T-helper 2 cell treated with Interferon-gamma antibody and Interleukin-4, amounts not matched to agents 100 ng/mL and 5 ng/mL, for 36 hours (primary cell): Measurements from ENCODE around the gene DHRS11. TPM values are rescaled to one million over a fixed set of nuclear protein-coding genes. Genes with fewer than 3 reads are reported as not detected.

Experiments used
- intact Hi-C: fragments of 100-400 bp; cut with micrococcal nuclease; formaldehyde crosslinking; loops from one replicate; pipeline ENCODE4 v1.15.1; 2023
- total RNA-seq: library from RNA; stranded (reverse); gene quantifications from 2 replicates; pipeline ENCODE4 v1.2.3, GENCODE V29; 2022

The DHRS11 gene, protein sequence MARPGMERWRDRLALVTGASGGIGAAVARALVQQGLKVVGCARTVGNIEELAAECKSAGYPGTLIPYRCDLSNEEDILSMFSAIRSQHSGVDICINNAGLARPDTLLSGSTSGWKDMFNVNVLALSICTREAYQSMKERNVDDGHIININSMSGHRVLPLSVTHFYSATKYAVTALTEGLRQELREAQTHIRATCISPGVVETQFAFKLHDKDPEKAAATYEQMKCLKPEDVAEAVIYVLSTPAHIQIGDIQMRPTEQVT
- 3.4 and 5.5 TPM in 2 replicates for total RNA-seq

DNA sequence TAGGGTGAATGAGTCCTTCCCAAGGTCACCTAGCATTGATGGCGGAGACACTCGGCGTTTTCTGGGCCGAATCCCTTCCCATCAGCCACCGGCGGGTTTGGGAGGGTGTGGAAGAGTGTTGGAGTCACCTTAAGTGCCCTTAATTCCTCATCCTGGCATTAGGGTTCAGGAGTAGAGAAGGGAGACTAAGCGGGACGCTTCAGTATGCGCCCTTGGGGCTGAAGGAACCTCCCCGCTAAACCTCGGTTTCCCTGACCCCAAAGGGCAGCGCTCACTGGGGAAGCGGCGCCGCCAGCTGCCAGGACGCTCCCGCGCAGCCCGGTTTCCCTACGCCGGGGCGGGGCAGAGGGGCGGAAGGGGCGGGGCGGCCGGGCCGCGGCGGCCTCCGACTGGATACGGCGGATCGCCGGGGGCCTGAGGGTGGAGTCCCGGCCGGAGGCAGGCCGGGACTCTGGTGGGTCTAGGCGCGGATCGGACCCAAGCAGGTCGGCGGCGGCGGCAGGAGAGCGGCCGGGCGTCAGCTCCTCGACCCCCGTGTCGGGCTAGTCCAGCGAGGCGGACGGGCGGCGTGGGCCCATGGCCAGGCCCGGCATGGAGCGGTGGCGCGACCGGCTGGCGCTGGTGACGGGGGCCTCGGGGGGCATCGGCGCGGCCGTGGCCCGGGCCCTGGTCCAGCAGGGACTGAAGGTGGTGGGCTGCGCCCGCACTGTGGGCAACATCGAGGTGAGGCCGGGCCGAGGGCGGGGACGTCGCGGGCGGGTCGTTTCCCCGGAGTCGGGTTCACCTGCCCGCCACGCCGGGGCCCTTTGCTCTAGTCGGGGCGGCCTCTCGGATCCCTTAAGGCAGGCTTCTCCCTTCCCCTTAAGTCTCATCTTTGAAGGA lies at the start of gene DHRS11:
DHRS11 (plus strand) TSS at position 446 of the 882 bp plus-strand sequence; CDS start at position 577, 131 bp downstream.
- intact Hi-C loops, result loop anchor here (2.0 kb wide), 1 partner anchor 47 kb away; the partner anchor contains the start of gene GGNBP2

DNA sequence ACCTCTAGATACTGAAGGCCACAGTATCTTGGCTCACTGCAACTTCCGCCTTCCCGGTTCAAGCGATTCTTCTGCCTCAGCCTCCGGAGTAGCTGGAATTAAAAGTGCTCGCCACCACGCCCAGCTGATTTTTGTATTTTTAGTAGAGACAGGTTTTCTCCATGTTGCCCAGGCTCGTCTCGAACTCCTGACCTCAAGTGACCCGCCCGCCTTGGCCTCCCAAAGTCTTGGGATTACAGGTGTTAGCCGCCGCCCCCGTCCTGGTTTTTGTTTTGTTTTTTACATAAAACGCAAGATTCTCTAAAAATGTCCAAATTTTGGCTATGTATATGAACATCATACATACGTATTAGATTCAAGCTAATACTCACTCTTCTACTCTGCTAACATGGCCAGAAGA lies 48.9 kb upstream of the DHRS11 start:
- intact Hi-C loops, result loop anchor here (10.0 kb wide), 1 partner anchor 1062 kb away; the partner anchor contains the start of gene SYNRG

GRCh38 chr17:36544044-36544306 lies 47.7 kb upstream of the DHRS11 start:
- intact Hi-C loops, result loop anchor here (1.0 to 10.0 kb wide), 5 partner anchors 9 to 1061 kb away; partner anchors contain the start of genes DHRS11, MRM1, SYNRG and ZNHIT3

DNA sequence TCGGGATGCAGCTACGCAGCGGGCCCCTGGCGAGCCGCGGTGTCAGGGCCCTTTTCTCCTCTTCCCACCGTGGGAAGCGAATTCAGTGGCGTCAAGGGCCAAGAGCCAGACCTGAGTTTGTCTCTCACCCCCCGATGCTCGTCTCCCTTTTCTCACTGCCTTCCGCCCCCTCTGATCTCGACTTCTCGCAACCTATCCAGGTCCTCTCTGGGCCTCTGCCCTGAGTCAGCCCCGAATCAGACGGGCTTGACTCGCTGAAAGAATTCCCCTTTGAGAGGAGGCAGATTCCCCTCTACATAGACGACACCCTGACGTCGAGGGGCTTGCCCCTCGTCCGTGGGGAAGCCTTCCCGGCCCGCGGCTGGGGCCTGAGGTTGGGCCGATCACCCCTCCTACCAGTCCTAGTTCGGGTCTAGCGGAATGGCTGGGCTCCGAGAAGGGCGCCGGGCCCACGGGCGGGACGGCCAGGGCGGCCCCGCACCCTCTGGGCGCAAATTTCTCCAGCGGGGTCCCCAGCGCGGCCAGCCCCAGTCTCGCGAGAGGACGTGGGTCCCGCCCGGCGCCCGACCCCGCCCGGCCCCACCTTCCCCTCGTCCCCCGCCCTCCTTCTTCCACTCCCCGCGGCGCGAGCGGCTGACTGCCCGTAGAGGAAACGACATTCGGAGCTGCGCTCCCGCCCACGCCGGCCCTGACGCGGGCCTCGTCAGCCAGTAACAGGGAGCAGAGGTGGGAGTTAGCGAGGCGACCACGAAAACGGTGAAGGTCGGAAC lies 47.2 kb upstream of the DHRS11 start, which contains the start of gene GGNBP2:
GGNBP2 (plus strand) TSS at position 613 of the 770 bp plus-strand sequence. CDS start 806 bp downstream, outside the sequence.
- intact Hi-C loops, result loop anchor here (1.0 to 10.0 kb wide), 5 partner anchors 9 to 1060 kb away; partner anchors contain the start of genes DHRS11, MRM1, SYNRG and ZNHIT3

GRCh38 chr17:36545077-36545464 lies 46.6 kb upstream of the DHRS11 start:
- intact Hi-C loops, result loop anchor here (2.0 to 10.0 kb wide), 4 partner anchors 46 to 1060 kb away; partner anchors contain the start of genes DHRS11, MRM1, SYNRG and ZNHIT3

GRCh38 chr17:36545465-36546417 lies 45.9 kb upstream of the DHRS11 start:
- intact Hi-C loops, result loop anchor here (2.0 to 10.0 kb wide), 4 partner anchors 45 to 1059 kb away; partner anchors contain the start of genes DHRS11, MRM1, SYNRG and ZNHIT3

DNA sequence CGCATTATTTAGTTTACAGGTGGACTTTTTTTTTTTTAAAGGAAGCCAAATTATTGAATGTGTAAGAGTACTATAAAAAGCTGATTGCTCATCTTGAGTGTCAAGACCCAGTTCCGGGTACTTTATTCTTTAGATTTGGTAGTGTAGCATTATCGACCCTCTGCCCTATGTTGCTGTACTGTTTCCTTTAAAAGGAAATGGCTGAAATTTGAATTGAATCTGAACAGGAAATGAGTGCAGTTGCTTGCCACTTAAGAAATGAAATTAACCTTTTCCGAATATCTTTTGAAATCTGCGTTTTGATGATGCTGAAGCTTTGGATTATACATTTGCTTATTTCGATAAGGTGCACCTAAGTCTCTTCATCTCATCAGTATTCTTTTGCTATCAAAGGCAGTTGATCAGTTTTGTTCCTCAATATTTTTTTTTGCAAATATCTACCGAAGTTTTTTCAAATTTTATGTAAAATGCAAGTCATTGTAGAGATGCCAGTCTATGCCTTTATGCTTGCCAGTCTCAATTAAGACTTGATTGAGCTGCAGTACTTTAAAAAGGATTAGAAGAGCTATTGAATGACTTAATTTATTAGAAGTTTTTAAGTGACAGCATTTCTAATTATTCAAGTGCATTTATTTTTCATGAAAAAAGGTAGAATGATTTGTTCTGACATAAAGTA lies 45.1 kb upstream of the DHRS11 start:
- intact Hi-C loops, result loop anchor here (10.0 kb wide), 1 partner anchor 1058 kb away; the partner anchor contains the start of gene SYNRG

- intact Hi-C loops, result loop anchor here (10.0 kb wide), 1 partner anchor 1057 kb away; the partner anchor contains the start of gene SYNRG
Measured at GRCh38 chr17:36547776-36548175, 43.9 kb upstream of the DHRS11 start.

DNA sequence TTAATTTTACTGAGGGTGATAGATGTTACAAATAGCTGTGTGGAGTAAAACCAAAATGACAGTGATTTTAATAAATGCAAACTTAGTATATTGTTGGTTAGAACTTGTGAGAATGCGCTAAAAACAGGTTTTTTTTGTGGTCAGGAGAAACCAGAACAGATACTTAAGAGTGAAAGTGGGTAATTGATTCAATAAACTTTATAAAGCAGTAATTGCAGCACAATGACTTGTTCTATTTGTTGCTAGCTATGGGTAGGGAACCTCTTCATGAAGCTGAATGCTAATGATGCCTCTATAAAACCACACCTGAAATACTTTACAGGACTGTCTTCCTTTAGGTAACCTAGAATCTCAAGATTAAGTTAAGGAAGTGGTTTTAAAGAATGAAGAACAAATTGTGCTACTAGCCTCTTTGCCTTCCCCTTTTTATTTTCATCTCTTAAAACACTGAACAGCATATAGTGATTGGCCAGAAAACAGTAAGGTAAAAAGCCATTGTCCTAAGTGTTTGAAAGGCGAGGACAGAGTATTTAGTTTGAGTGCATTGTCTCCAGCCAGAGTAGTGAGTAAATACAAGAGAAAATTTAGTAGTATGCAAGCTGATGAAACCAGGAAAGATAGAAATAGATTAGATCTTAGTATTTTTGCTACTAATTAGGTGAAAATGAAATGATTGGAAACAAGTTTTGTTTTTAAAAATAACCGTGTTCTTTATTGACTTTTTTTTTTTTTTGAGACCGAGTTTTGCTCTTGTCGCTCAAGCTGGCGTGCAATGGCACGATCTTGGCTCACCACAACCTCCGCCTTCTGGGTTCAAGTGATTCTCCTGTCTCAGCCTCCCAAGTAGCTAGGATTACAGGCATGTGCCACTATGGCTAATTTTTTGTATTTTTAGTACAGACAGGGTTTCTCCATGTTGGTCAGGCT lies 40.9 kb upstream of the DHRS11 start:
- intact Hi-C loops, result loop anchor here (2.0 kb wide), 1 partner anchor 16 kb away; the partner anchor contains the start of genes MYO19 and PIGW

DNA sequence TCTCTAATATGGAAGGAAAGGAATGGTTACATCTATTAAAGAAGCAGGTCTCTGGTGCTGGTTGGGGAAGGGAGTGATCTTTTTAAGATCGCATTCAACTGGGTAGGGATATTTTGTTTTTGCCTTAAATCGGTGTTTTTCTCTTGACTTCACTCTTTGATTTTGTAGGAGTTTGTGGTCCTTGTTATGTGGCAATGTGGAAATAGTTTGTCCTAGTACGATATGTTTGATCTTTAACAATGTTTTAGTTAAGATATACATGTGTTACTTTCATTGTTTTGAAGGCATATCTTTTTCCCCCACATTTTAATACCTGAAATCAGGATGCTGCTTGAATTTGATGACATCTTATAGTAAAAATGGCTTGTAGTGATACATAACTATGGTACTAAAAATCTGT lies 38.2 kb upstream of the DHRS11 start:
- intact Hi-C loops, result no loop called here

DNA sequence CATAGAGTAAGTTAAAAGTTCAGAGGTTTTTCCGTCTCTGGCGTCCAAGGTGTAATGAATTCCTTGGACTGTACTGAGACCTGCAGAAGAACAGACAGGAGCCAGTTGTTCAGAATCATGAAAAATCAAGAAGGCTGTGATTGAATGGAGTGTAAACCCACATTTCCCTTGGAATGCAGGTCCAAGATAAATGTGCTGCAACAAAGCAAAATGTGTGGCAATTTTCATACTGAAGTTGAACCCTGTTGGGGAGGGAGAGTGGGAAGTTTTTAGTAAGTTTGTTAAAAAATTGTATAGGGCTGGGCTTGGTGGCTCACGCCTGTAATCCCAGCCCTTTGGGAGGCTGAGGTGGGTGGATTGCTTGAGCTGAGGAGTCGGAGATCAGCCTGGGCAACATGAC lies 25.6 kb upstream of the DHRS11 start:
- intact Hi-C loops, result no loop called here

DNA sequence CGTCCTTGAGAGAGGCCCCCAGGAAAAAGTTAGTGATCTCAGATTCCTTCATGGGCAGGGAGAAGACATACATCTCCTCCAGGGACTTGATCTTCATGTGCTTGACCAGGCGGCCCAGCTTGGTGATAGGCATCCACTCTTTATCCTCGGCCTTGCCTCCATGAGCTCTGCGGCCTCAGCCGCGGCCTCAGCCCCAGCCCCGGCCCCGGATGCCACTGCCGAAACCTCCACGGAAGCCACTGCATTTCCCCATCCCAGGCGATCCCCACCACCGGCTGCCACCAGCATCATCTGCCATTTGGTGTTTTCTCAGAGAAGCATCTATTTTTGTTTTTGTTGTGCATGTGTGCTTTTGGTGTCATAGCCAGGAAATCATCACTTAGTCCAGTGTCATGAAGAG lies 16.7 kb upstream of the DHRS11 start:
- intact Hi-C loops, result no loop called here

DNA sequence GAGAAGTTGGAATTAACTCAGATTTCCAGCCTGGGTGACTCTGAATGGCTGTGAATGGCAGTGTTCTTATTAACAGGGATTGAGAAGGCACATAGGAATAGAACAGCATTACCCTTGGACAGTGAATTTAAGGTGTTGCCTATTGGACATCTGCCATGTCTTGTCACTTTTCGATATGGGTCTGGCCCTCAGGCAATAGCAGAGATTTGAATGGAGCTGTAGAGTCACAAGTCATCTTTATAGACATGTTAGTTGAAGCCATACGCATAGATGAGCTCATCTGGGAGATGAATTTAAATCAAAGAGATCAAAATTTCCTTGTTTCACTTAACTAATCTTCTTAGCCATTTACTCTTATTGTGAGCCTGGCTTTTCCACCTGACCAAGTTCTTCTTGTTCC lies 14.9 kb upstream of the DHRS11 start:
- intact Hi-C loops, result no loop called here

DNA sequence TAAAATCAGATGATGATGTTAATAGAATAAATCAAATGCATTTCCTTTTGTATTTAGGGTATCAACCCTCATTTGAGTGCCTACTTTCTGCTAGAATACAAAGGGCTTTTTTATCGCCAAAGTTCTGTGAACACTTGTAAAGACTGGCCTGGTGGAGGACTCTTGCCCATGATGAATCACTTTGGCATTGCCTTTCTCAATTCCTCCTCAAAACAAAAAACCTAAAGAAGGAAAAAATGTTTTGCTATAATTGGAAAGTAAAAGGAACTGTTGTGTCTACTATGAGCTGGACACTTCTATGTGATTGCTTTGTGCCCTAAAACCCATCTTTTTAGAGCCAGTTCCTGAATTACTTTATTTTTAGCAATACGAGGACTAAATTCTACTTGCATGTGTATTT lies 13.0 kb upstream of the DHRS11 start:
- intact Hi-C loops, result no loop called here

GRCh38 chr17:36583787-36584186 lies 7.9 kb upstream of the DHRS11 start:
- intact Hi-C loops, result no loop called here

DNA sequence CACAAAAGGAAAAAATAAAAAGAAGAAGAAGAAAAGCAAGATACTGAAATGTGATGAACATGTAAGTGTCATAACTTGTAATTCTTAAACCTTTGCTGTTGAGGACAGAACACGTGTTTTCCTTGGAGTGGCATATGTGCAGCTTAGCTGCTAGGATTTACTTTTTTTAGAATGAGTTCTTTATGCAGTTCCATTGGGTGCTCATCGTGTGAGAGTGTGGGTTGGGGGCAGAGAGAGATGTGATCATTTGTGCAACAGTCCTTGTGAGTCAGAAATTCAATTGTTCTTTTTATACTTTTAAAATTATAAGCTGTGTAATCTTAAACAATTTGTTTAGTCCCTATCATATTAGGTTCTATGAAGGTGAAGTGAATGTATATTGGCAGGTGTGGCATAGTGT lies 5.5 kb upstream of the DHRS11 start:
- intact Hi-C loops, result no loop called here

GRCh38 chr17:36590082-36590481 lies 1.6 kb upstream of the DHRS11 start:
- intact Hi-C loops, result loop anchor here (2.0 kb wide), 1 partner anchor 45 kb away; the partner anchor contains the start of gene GGNBP2

DNA sequence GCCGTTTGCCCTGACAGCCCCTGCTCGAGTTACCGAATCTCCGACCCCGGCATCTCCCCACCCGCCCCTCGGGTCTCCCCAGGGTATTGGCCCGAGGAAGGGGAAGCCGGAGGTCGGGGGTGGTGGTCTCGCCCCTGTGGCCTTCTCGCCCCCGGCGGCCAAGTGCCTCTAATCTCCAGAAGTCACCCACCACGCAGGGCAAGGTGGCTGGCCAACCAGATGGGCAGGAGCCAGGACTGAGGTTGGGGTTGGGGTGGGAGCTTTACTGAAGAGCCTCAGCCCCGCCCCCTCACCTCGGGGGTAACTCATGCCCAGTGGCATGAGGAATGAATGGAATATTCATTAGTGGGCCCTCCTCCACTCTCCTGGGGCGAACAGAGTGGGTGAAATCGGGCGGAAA lies 637 bp downstream of the DHRS11 start:
- intact Hi-C loops, result no loop called here
